ENCODE results near the gene LRRC45. TPM values are rescaled to one million over a fixed set of nuclear protein-coding genes. Genes with fewer than 3 reads are reported as not detected.
A peak's percentile ranks its signal among the peaks of the same experiment; 100 is the strongest.

Gene LRRC45
- total and polyA plus RNA-seq, 9 of the 15 experiments (the other 6 are each of a cell fraction or from before 2014, with no cell fraction given) = 3.5 to 21.5 (median 11.2) TPM; not detected in 2

DNA sequence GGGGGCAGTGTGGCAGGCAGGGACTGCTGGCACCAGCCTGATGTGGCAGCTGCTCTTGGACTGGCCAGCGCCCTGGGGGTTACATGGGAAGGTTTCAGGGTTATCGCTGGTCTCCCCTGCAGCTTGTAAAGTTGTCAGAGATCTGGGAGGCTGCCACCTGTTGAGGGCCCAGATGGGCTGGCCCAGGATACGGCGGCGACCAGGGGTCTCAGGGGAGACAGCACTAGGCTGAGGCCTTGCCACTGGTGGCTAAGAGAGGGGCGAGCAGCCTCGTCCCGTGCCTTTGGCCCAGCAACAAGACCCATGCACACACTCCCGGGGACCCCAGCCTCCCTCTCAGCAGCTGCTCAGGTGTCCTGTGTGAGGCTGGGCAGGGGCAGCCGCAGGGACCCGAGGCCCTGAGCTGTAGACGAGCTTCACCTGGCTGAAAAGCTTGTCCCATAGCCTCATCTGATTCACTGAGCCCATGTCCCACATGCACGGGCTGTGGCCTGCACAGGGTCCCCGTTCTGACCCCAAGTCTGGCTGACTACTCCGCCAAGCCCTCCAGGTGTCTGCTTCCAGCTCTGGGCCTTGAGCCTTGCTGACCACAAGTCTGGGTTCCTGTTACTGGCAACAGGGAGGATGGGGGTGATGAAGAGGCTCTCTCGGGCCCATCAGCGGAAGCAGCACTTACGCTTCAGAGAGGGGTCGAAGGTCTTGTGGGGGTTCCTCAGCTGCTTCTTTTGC, 36.3 kb downstream of the LRRC45 start (continued):
- TF ChIP-seq, protein P1, sequence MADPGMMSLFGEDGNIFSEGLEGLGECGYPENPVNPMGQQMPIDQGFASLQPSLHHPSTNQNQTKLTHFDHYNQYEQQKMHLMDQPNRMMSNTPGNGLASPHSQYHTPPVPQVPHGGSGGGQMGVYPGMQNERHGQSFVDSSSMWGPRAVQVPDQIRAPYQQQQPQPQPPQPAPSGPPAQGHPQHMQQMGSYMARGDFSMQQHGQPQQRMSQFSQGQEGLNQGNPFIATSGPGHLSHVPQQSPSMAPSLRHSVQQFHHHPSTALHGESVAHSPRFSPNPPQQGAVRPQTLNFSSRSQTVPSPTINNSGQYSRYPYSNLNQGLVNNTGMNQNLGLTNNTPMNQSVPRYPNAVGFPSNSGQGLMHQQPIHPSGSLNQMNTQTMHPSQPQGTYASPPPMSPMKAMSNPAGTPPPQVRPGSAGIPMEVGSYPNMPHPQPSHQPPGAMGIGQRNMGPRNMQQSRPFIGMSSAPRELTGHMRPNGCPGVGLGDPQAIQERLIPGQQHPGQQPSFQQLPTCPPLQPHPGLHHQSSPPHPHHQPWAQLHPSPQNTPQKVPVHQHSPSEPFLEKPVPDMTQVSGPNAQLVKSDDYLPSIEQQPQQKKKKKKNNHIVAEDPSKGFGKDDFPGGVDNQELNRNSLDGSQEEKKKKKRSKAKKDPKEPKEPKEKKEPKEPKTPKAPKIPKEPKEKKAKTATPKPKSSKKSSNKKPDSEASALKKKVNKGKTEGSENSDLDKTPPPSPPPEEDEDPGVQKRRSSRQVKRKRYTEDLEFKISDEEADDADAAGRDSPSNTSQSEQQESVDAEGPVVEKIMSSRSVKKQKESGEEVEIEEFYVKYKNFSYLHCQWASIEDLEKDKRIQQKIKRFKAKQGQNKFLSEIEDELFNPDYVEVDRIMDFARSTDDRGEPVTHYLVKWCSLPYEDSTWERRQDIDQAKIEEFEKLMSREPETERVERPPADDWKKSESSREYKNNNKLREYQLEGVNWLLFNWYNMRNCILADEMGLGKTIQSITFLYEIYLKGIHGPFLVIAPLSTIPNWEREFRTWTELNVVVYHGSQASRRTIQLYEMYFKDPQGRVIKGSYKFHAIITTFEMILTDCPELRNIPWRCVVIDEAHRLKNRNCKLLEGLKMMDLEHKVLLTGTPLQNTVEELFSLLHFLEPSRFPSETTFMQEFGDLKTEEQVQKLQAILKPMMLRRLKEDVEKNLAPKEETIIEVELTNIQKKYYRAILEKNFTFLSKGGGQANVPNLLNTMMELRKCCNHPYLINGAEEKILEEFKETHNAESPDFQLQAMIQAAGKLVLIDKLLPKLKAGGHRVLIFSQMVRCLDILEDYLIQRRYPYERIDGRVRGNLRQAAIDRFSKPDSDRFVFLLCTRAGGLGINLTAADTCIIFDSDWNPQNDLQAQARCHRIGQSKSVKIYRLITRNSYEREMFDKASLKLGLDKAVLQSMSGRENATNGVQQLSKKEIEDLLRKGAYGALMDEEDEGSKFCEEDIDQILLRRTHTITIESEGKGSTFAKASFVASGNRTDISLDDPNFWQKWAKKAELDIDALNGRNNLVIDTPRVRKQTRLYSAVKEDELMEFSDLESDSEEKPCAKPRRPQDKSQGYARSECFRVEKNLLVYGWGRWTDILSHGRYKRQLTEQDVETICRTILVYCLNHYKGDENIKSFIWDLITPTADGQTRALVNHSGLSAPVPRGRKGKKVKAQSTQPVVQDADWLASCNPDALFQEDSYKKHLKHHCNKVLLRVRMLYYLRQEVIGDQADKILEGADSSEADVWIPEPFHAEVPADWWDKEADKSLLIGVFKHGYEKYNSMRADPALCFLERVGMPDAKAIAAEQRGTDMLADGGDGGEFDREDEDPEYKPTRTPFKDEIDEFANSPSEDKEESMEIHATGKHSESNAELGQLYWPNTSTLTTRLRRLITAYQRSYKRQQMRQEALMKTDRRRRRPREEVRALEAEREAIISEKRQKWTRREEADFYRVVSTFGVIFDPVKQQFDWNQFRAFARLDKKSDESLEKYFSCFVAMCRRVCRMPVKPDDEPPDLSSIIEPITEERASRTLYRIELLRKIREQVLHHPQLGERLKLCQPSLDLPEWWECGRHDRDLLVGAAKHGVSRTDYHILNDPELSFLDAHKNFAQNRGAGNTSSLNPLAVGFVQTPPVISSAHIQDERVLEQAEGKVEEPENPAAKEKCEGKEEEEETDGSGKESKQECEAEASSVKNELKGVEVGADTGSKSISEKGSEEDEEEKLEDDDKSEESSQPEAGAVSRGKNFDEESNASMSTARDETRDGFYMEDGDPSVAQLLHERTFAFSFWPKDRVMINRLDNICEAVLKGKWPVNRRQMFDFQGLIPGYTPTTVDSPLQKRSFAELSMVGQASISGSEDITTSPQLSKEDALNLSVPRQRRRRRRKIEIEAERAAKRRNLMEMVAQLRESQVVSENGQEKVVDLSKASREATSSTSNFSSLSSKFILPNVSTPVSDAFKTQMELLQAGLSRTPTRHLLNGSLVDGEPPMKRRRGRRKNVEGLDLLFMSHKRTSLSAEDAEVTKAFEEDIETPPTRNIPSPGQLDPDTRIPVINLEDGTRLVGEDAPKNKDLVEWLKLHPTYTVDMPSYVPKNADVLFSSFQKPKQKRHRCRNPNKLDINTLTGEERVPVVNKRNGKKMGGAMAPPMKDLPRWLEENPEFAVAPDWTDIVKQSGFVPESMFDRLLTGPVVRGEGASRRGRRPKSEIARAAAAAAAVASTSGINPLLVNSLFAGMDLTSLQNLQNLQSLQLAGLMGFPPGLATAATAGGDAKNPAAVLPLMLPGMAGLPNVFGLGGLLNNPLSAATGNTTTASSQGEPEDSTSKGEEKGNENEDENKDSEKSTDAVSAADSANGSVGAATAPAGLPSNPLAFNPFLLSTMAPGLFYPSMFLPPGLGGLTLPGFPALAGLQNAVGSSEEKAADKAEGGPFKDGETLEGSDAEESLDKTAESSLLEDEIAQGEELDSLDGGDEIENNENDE (IDR thresholded peaks at IDR 0.05; ENCODE audit: low read depth, low read length) = no peak
- TF ChIP-seq ESRRB (CRISPR knock-in tag; IDR thresholded peaks at IDR 0.05; ENCODE audit: borderline replicate concordance) (no peak), ZSCAN32 (CRISPR knock-in tag; IDR thresholded peaks at IDR 0.05) (no peak), BRCA1 (IDR thresholded peaks at IDR 0.05) (no peak), BRCA1 (CRISPR knock-in tag; IDR thresholded peaks at IDR 0.05) (no peak), EHMT2 (IDR thresholded peaks at IDR 0.05) (no peak), SUPT5H (IDR thresholded peaks at IDR 0.05) (0 out of 2 replicates have a peak, but pooled peaks have one; percentile 0), CCAR2 (IDR thresholded peaks at IDR 0.05; ENCODE audit: low read depth, low read length) (no peak), POLR2G (IDR thresholded peaks at IDR 0.05; ENCODE audit: low read depth, low read length) (peak; percentile 55), MYBL2 (IDR thresholded peaks at IDR 0.05; ENCODE audit: low read depth) (no peak), MYBL2 (CRISPR knock-in tag; IDR thresholded peaks at IDR 0.05; ENCODE audit: borderline replicate concordance) (no peak), SAFB2 (IDR thresholded peaks at IDR 0.05; ENCODE audit: borderline replicate concordance, low read depth, low read length, severe bottlenecking) (no peak)
- TF ChIP-seq, protein P2, sequence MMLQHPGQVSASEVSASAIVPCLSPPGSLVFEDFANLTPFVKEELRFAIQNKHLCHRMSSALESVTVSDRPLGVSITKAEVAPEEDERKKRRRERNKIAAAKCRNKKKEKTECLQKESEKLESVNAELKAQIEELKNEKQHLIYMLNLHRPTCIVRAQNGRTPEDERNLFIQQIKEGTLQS (IDR thresholded peaks at IDR 0.05) = no peak
- TF ChIP-seq, protein P2 (CRISPR knock-in tag; conservative IDR thresholded peaks at IDR 0.05) = no peak
